NCI-H1092 (cell line): ENCODE measurements around the gene XPA.
A peak's percentile ranks its signal among the peaks of the same experiment; 100 is the strongest.
"Not testable (repeated sequence)": the region's sequence is repeated elsewhere in the genome, so short reads cannot be mapped to it uniquely, and the experiment has no call there.

Experiments used
- DNase-seq: peaks from one replicate; lab custom pipeline; 2025; lab: John Stamatoyannopoulos, UW

XPA gene

DNA sequence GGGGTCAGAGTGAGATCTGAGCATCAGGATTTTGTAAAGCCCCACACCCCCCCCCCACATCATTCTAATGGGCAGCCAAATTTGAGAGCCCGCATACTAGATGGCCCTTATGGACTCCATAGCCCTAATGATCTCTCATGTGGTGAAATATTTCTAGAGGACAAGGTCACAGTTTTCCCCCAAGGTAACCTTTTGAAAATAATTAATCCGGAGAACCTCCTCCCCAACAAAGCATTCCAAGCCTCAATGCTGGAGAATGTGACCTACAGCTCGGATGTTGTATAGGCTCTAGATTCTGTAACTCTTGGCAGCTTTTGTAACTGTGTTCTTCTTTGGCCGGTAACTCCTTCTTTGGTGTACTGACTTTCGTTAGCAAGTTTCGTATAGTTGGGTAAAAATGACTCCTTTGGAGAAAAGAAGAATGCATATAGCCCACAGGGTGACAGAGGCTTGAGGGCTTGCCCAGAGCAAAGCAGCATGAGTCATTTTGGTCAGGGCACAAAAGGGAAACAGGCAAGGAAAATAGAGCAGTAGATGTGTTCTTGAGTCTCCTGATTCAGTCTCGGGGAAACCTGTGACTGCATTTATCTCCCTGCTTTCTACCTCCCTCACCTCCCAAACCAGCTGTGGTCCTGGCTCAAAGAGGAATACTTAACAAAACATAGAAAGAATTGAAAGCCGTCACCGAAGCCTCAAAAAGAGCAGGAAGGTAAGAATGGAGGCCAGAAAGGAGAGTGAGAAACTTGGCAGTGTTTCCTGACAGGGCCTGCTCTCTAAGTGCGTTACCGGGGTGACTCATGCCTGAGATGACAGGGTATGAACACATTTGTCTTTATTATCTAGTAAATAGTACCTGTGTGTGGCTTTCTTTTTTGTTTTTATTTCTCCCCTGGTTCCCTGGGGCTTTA is 6.6 kb upstream of the XPA start:
- peak; percentile 18 for DNase-seq

DNA sequence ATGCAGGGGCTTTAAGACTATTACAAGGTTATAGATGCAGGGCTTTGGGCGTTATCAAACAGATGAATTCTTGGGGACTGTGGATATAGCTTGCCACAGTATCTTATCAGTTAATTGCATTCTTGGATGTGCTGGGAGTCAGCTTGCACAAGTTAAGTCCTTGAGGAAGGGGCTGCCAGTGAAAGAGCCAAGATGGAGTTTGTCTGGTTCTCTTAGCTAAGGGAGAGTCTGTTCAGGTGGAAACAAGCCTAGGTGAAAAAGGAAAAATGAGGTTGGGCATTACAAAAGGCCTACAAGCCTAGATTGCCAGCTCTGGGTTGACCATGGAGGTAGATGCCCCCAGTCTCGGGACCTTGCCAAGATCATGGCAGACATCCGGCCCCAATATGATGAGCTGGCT is 2.7 kb upstream of the XPA start:
- not testable (repeated sequence) for DNase-seq

DNA sequence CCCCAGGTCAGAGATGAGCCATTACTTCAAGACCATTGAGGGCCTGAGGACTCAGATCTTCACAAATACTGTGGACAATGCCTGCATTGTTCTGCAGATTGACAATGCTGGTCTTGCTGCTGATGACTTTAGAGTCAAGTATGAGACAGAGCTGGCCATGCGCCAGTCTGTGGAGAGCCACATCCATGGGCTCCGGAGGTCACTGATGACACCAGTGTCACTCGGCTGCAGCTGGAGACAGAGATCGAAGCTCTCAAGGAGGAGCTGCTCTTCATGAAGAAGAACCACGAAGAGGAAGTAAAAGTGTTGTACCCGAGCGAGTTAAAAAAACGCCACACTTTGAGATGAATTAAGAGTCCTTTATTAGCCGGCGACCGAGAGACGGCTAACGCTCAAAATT is 2.1 kb upstream of the XPA start:
- not testable (repeated sequence) for DNase-seq

DNA sequence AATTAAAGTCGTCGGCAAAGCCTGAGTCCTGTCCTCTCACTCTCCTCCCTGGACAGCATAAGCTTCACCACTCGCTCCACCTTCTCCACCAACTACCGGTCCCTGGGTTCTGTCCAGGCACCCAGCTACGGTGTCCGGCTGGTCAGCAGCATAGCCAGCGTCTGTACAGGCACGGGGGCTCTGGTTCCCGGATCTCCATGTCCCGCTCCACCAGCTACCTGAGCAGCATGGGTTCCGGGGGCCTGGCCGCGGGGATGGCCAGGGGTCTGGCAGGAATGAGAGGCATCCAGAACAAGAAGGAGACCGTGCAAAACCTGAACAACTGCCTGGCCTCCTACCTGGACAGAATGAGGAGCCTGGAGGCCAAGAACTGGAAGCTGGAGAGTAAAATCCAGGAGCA is 1.7 kb upstream of the XPA start:
- DNase-seq = no peak

- no peak for DNase-seq
These were observed 697 bp upstream of the XPA start for GRCh38 chr9:97697837-97698236.

DNA sequence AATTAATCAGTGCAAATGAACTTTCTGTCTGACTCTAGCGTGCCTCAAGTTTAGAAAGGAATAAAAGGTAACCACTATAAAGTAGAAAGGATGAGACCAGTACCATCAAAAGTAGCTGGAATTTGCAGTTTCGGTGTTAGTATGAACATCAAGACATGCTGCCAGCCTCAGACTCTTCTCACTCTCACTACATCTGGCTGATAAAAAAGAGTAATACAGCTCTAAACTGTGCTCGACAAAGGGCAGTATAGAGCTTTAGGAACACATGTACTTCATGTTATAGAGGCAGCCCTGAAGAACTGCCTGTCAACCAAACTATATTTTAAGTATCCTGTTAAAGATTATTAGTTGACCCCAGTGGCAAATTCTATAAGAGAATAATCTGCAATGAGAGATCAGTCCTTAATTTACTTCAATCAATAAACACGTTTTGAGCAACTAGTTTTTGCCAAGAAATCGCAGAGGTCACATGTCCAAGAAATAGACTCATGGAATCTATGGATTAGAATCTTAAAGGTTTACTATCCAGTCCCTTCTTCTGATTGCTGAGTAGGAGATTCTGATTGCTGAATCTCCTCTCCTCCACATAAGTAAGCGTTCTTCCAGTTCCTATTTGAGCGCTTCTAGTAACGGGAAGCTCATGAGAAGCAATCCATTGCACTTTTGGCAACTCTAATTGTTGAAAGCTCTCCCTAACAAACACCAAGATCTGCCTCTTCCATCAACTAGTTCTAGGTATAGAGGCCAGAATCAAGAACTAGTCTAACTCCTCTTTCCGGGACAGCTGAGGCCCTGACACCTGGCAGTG is 941 bp downstream of the XPA start:
- no peak for DNase-seq

- DNase-seq = no peak
These were observed 1.8 kb downstream of the XPA start for GRCh38 chr9:97695390-97695789.

- no peak for DNase-seq
These were observed 2.4 kb downstream of the XPA start for GRCh38 chr9:97694769-97695168.

DNA sequence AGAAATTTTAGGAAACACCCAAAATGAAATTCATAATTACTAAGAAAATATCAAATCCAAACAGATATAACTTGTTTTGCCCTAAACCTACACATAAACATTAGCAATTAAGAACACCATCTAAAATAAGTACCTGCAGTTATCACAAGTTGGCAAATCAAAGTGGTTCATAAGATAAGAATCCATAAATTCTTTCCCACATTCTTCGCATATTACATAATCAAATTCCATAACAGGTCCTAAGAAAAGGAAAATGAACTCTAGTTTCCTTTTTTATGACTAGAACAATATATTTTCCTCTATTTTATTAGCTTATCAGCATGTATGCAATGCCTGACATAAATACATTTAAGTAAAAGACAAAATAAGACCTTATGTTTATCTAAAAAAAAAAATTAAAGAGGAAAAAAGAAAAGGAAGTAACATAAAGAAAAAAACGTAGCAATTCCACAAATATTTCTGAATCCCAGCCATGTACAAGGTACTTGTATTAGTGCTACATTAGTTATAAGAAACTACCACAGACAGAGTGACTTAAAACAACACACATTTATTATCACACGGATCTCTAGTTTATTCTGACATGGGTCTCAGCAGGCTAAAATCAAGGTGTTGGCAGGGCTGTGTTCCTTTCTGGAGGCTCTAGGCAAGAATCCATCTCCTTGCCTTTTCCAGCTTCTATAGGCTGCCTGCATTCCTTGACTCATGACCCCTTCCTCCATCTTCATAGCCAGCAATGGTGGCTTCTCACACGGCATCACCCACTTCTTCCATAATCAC is 7.5 kb downstream of the XPA start:
- DNase-seq = no peak

DNA sequence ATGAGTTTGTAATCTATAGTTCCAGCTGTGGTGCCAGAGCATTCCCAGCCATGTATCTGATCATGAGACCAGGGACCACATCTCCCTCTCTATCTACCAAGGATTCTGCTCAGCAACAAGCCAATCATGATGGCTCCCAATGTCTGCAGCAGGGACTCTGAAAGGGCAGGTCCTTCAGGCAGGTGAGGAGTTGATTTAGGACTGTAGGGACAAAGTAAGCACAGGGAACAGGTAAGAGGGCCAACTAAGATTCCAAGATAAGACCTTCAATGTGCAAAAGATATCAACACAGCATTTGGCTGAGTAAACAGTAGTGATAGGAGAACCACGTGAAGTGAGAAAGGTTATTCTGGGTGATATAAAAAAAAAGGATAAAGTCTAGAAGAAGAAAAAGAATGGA is 8.5 kb downstream of the XPA start:
- DNase-seq = no peak

DNA sequence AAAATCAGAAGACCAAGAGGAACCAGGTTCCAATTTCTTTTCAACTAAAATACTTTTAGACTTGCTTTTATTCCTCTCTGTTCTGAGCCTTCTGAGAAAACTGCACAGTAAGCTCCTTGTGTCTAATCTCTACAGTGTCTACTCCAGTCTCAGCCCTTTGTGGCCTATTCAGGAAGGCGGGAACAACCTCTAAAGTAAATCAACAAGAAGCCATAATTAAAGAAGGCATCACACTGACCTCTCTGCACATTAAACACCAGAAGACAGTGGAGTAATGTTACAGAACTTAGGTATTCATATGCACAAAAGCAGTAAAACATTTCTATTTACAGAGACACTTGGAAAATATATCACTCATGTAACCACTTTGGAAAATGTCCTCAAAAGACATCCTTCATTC is 14.9 kb downstream of the XPA start:
- no peak for DNase-seq

DNA sequence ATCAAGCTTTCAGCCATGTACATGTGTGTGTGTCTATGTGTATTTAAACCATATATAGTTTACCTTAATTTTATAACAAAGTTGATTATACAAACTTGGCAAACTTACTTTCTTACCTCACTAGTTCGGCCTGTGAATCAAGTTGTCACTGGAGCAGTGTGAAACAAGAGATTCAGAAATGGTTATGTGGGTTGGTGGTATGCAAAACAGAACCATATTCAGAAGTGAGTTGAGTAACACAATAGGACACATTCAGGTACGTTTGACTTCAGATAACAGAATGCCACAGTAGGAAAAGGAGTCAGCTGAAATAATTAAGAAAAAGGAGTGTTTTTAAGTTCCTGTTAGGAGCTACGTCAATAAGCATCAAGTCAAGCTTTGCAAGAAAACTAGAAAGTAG is 21.5 kb downstream of the XPA start:
- no peak for DNase-seq

- no peak for DNase-seq
These were observed 23.2 kb downstream of the XPA start for GRCh38 chr9:97673922-97674321.

- no peak for DNase-seq
These were observed 24.7 kb downstream of the XPA start for GRCh38 chr9:97672403-97672802.

DNA sequence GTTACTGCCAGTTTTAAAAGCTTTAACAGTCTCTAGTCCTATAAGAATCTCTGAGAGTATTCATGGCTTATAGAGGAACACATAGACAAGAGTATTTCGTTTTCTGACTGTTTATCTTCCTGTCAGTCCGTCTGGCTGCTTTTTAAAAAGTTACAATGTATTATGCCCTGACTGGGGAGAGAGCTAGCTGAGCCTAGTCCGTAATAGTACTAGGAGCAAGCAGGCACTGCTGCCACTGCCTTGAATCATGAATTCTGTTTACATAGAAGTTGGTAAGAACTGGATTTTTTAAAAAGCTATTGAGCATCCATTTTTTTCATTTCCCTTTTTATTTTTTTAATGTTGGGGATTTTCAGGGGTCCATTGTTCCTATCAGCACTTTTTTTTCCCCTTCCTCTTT is 26.6 kb downstream of the XPA start:
- no peak for DNase-seq

DNA sequence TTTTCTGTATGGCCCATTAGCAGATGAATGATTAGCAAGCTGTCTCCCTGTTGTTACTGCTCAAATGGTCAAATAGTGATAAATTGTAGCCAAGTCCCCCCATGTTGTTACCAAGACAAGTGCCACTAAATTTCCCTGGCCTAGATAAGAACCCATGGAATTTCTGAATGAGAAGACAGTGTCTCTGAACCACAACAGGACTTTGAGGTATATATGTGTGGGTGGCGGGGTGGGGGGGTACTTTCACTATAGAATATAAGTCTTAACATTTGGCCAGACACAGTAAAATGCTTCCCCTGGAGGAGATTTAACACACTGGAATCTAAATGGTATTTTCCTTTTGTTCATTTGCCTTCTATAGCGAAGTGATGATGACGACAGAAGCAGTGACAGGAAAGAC is 28.7 kb downstream of the XPA start:
- no peak for DNase-seq

GRCh38 chr9:97666907-97667686 is 30.0 kb downstream of the XPA start:
- DNase-seq = no peak

GRCh38 chr9:97665742-97666141 is 31.4 kb downstream of the XPA start:
- no peak for DNase-seq

- DNase-seq = no peak
These were observed 36.3 kb downstream of the XPA start for GRCh38 chr9:97660847-97661246.

- DNase-seq = no peak
These were observed 36.8 kb downstream of the XPA start for GRCh38 chr9:97660340-97660739.

DNA sequence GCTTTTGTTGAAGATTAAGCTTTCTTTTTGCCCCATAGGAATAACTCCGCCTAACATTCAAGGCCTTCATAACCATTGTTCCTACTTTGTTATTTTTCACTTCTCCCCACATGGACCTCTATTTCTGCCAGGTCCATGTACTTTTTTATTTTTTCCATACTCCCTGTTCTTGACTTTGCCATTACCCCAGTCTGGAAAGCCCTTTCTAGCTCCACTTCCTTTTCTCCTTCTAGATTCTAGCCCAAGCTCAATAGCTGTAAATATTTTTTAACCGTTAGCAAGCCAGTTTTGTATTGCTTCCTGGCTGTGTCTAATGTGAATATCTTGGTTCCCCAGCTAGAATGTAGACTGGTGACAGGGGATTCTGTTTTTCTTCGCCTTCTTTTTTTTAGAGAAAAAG is 37.4 kb downstream of the XPA start:
- DNase-seq = no peak

- no peak for DNase-seq
These were observed 38.4 kb downstream of the XPA start for GRCh38 chr9:97658707-97659106.
